ENCODE data around the gene ELMO1.

The ELMO1 gene

GRCh38 chr7:36962367-36962766 lies 486.3 kb downstream of the ELMO1 start:
- Histone ChIP-seq H3K27me3 (ENCODE audit: control insufficient read depth, insufficient read depth, low read length) (no peaks in the 10 kb centered on the region), H3K9me3 (ENCODE audit: control insufficient read depth, insufficient read depth, low read length) (peaks cover 4% of the 10 kb centered on the region; the same call in 1 of the 2 replicates), H3K36me3 (ENCODE audit: control insufficient read depth, insufficient read depth, low read length) (no peaks in the 10 kb centered on the region), H3K9ac (ENCODE audit: low read depth, low read length) (no peak overlapping the region), H3K4me1 (ENCODE audit: control insufficient read depth, insufficient read depth, low read length) (peaks cover 31% of the 10 kb centered on the region), H3K4me3 (ENCODE audit: low read depth, low read length) (no peak overlapping the region), H3K27ac (ENCODE audit: low read depth, low read length) (peak overlapping the region; percentile 88)

- Histone ChIP-seq H3K27ac (ENCODE audit: low read depth, low read length) (peak overlapping the region; percentile 88), H3K9ac (ENCODE audit: low read depth, low read length) (no peak overlapping the region), H3K4me3 (ENCODE audit: low read depth, low read length) (no peak overlapping the region), H3K36me3 (ENCODE audit: control insufficient read depth, insufficient read depth, low read length) (no peaks in the 10 kb centered on the region), H3K4me1 (ENCODE audit: control insufficient read depth, insufficient read depth, low read length) (peaks cover 31% of the 10 kb centered on the region), H3K9me3 (ENCODE audit: control insufficient read depth, insufficient read depth, low read length) (peaks cover 4% of the 10 kb centered on the region; the same call in 1 of the 2 replicates), H3K27me3 (ENCODE audit: control insufficient read depth, insufficient read depth, low read length) (no peaks in the 10 kb centered on the region)
Measured at GRCh38 chr7:36961693-36962092, 487.0 kb downstream of the ELMO1 start.

GRCh38 chr7:36961097-36961496 lies 487.6 kb downstream of the ELMO1 start:
- Histone ChIP-seq H3K27me3 (ENCODE audit: control insufficient read depth, insufficient read depth, low read length) (no peaks in the 10 kb centered on the region), H3K4me3 (ENCODE audit: low read depth, low read length) (no peak overlapping the region), H3K9me3 (ENCODE audit: control insufficient read depth, insufficient read depth, low read length) (peaks cover 4% of the 10 kb centered on the region; the same call in 1 of the 2 replicates), H3K27ac (ENCODE audit: low read depth, low read length) (no peak overlapping the region), H3K9ac (ENCODE audit: low read depth, low read length) (no peak overlapping the region), H3K36me3 (ENCODE audit: control insufficient read depth, insufficient read depth, low read length) (no peaks in the 10 kb centered on the region), H3K4me1 (ENCODE audit: control insufficient read depth, insufficient read depth, low read length) (peaks cover 31% of the 10 kb centered on the region)

GRCh38 chr7:36960105-36960504 lies 488.6 kb downstream of the ELMO1 start:
- Histone ChIP-seq H3K9ac (ENCODE audit: low read depth, low read length) (no peak overlapping the region), H3K4me1 (ENCODE audit: control insufficient read depth, insufficient read depth, low read length) (peaks cover 30% of the 10 kb centered on the region), H3K9me3 (ENCODE audit: control insufficient read depth, insufficient read depth, low read length) (peaks cover 4% of the 10 kb centered on the region; the same call in 1 of the 2 replicates), H3K27ac (ENCODE audit: low read depth, low read length) (no peak overlapping the region), H3K27me3 (ENCODE audit: control insufficient read depth, insufficient read depth, low read length) (no peaks in the 10 kb centered on the region), H3K4me3 (ENCODE audit: low read depth, low read length) (no peak overlapping the region), H3K36me3 (ENCODE audit: control insufficient read depth, insufficient read depth, low read length) (no peaks in the 10 kb centered on the region)

GRCh38 chr7:36958111-36958733 lies 490.4 kb downstream of the ELMO1 start:
- no peak overlapping the region for H3K9ac ChIP-seq (ENCODE audit: low read depth, low read length)
- no peak overlapping the region for H3K27ac ChIP-seq (ENCODE audit: low read depth, low read length)
- H3K27me3 ChIP-seq (ENCODE audit: control insufficient read depth, insufficient read depth, low read length), result no peaks in the 10 kb centered on the region
- H3K9me3 ChIP-seq (ENCODE audit: control insufficient read depth, insufficient read depth, low read length), result peaks cover 4% of the 10 kb centered on the region; the same call in 1 of the 2 replicates
- H3K36me3 ChIP-seq (ENCODE audit: control insufficient read depth, insufficient read depth, low read length), result no peaks in the 10 kb centered on the region
- H3K4me1 ChIP-seq (ENCODE audit: control insufficient read depth, insufficient read depth, low read length), result peaks cover 16% of the 10 kb centered on the region
- no peak overlapping the region for H3K4me3 ChIP-seq (ENCODE audit: low read depth, low read length)

GRCh38 chr7:36957620-36958019 lies 491.0 kb downstream of the ELMO1 start:
- peaks cover 4% of the 10 kb centered on the region; the same call in 1 of the 2 replicates for H3K9me3 ChIP-seq (ENCODE audit: control insufficient read depth, insufficient read depth, low read length)
- H3K36me3 ChIP-seq (ENCODE audit: control insufficient read depth, insufficient read depth, low read length), result no peaks in the 10 kb centered on the region
- H3K9ac ChIP-seq (ENCODE audit: low read depth, low read length), result no peak overlapping the region
- H3K4me1 ChIP-seq (ENCODE audit: control insufficient read depth, insufficient read depth, low read length), result peaks cover 16% of the 10 kb centered on the region
- H3K27me3 ChIP-seq (ENCODE audit: control insufficient read depth, insufficient read depth, low read length), result no peaks in the 10 kb centered on the region
- H3K4me3 ChIP-seq (ENCODE audit: low read depth, low read length), result no peak overlapping the region
- peak overlapping the region; percentile 21 for H3K27ac ChIP-seq (ENCODE audit: low read depth, low read length)

- Histone ChIP-seq H3K9me3 (ENCODE audit: control insufficient read depth, insufficient read depth, low read length) (peaks cover 4% of the 10 kb centered on the region; the same call in 1 of the 2 replicates), H3K36me3 (ENCODE audit: control insufficient read depth, insufficient read depth, low read length) (no peaks in the 10 kb centered on the region), H3K27me3 (ENCODE audit: control insufficient read depth, insufficient read depth, low read length) (no peaks in the 10 kb centered on the region), H3K4me1 (ENCODE audit: control insufficient read depth, insufficient read depth, low read length) (peaks cover 10% of the 10 kb centered on the region), H3K9ac (ENCODE audit: low read depth, low read length) (no peak overlapping the region), H3K4me3 (ENCODE audit: low read depth, low read length) (no peak overlapping the region), H3K27ac (ENCODE audit: low read depth, low read length) (no peak overlapping the region)
Measured at GRCh38 chr7:36956814-36957213, 491.9 kb downstream of the ELMO1 start.

GRCh38 chr7:36955456-36956129 lies 493.1 kb downstream of the ELMO1 start:
- Histone ChIP-seq H3K4me3 (ENCODE audit: low read depth, low read length) (no peak overlapping the region), H3K4me1 (ENCODE audit: control insufficient read depth, insufficient read depth, low read length) (no peaks in the 10 kb centered on the region), H3K9me3 (ENCODE audit: control insufficient read depth, insufficient read depth, low read length) (peaks cover 4% of the 10 kb centered on the region; the same call in 1 of the 2 replicates), H3K27me3 (ENCODE audit: control insufficient read depth, insufficient read depth, low read length) (no peaks in the 10 kb centered on the region), H3K9ac (ENCODE audit: low read depth, low read length) (no peak overlapping the region), H3K27ac (ENCODE audit: low read depth, low read length) (no peak overlapping the region), H3K36me3 (ENCODE audit: control insufficient read depth, insufficient read depth, low read length) (no peaks in the 10 kb centered on the region)

- no peak overlapping the region for H3K9ac ChIP-seq (ENCODE audit: low read depth, low read length)
- peaks cover 4% of the 10 kb centered on the region for H3K4me1 ChIP-seq (ENCODE audit: control insufficient read depth, insufficient read depth, low read length)
- H3K4me3 ChIP-seq (ENCODE audit: low read depth, low read length), result no peak overlapping the region
- H3K27ac ChIP-seq (ENCODE audit: low read depth, low read length), result no peak overlapping the region
- H3K9me3 ChIP-seq (ENCODE audit: control insufficient read depth, insufficient read depth, low read length), result no peaks in the 10 kb centered on the region
- no peaks in the 10 kb centered on the region for H3K27me3 ChIP-seq (ENCODE audit: control insufficient read depth, insufficient read depth, low read length)
- H3K36me3 ChIP-seq (ENCODE audit: control insufficient read depth, insufficient read depth, low read length), result no peaks in the 10 kb centered on the region
Measured at GRCh38 chr7:36951257-36951697, 497.4 kb downstream of the ELMO1 start.

- Histone ChIP-seq H3K9ac (ENCODE audit: low read depth, low read length) (no peak overlapping the region), H3K36me3 (ENCODE audit: control insufficient read depth, insufficient read depth, low read length) (no peaks in the 10 kb centered on the region), H3K4me3 (ENCODE audit: low read depth, low read length) (no peak overlapping the region), H3K4me1 (ENCODE audit: control insufficient read depth, insufficient read depth, low read length) (peaks cover 9% of the 10 kb centered on the region), H3K27me3 (ENCODE audit: control insufficient read depth, insufficient read depth, low read length) (no peaks in the 10 kb centered on the region), H3K27ac (ENCODE audit: low read depth, low read length) (peak overlapping the region; percentile 54), H3K9me3 (ENCODE audit: control insufficient read depth, insufficient read depth, low read length) (no peaks in the 10 kb centered on the region)
Measured at GRCh38 chr7:36949711-36950600, 498.7 kb downstream of the ELMO1 start.

All from HUES48 (cell line).